Neural progenitor cell (in vitro differentiated cells): ENCODE results near the gene TP53BP2.

Source experiments
- EZH2 ChIP-seq: fragments of 200-600 bp; sonication (generic); IDR thresholded peaks from 2 replicates; pipeline ENCODE4 v1.6.1; 2017; ENCODE audit warnings: antibody characterized with exemption, mild to moderate bottlenecking, moderate library complexity
- TF ChIP-seq, protein P1 (sequence below): fragments of 200-600 bp; sonication (generic); IDR thresholded peaks from 2 replicates; pipeline ENCODE4 v1.5.1; 2017; ENCODE audit warnings: antibody characterized with exemption, mild to moderate bottlenecking

DNA sequence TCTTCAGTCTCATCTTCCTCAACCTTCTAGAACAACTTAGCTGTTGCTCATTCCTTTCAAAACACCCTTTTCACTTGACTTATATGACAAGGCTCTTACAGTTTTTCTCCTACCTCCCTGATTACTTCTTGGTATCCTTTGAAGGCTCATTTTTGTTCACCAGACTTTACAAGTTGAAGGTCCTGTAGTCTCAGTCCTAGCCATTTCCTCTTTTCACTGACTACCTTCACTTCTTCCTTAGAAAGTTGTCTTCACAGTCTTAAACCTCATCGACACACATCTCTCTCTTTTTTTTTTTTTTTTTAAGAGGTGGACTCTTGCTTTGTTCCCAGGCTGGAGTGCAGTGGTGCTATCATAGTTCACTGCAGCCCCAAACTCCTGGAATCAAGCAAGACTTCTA, 6.6 kb upstream of the TP53BP2 start:
- TF ChIP-seq, protein P1, sequence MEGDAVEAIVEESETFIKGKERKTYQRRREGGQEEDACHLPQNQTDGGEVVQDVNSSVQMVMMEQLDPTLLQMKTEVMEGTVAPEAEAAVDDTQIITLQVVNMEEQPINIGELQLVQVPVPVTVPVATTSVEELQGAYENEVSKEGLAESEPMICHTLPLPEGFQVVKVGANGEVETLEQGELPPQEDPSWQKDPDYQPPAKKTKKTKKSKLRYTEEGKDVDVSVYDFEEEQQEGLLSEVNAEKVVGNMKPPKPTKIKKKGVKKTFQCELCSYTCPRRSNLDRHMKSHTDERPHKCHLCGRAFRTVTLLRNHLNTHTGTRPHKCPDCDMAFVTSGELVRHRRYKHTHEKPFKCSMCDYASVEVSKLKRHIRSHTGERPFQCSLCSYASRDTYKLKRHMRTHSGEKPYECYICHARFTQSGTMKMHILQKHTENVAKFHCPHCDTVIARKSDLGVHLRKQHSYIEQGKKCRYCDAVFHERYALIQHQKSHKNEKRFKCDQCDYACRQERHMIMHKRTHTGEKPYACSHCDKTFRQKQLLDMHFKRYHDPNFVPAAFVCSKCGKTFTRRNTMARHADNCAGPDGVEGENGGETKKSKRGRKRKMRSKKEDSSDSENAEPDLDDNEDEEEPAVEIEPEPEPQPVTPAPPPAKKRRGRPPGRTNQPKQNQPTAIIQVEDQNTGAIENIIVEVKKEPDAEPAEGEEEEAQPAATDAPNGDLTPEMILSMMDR, result no peak
- TF ChIP-seq EZH2, result no peak
